SW480 (cell line): ENCODE data around the gene SPECC1L.

Source experiments
- DNase-seq: peaks from one replicate; pipeline ENCODE4 v3.0.0-alpha.2; 2016; ENCODE audit warnings: low spot score

SPECC1L gene

GRCh38 chr22:24444729-24445466 is 174.3 kb downstream of the SPECC1L start:
- DNase-seq: no peak

- peak; percentile 14 for DNase-seq
These were observed 175.0 kb downstream of the SPECC1L start for GRCh38 chr22:24445481-24446259.

- no peak for DNase-seq
These were observed 175.6 kb downstream of the SPECC1L start for GRCh38 chr22:24446260-24446611.

GRCh38 chr22:24450610-24451009 is 180.0 kb downstream of the SPECC1L start:
- no peak for DNase-seq

DNA sequence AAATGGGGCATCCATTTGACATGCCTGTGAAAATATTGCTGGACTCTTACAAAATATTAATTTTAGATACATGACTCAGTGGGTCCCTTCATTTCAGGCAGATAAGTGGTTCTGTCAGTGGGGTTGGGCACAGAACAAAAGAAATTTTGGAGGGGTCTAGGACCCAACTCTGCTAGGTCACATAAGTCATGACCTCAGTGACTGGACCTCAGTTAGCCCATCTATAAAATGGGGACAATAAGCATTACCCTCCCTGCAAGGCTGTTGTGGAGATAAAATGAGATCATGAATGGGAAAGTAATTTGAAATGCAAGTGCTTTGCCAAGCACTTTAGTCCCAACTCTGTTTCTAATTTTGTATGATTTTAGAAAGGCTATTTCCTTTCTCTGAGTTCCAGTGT is 180.5 kb downstream of the SPECC1L start:
- no peak for DNase-seq

- DNase-seq: no peak
These were observed 183.2 kb downstream of the SPECC1L start for GRCh38 chr22:24453853-24454252.

- DNase-seq: no peak
These were observed 184.4 kb downstream of the SPECC1L start for GRCh38 chr22:24455039-24455438.

- no peak for DNase-seq
These were observed 185.3 kb downstream of the SPECC1L start for GRCh38 chr22:24455751-24456426.

- DNase-seq: no peak
These were observed 187.3 kb downstream of the SPECC1L start for GRCh38 chr22:24457894-24458420.

- no peak for DNase-seq
These were observed 189.3 kb downstream of the SPECC1L start for GRCh38 chr22:24459911-24460310.

DNA sequence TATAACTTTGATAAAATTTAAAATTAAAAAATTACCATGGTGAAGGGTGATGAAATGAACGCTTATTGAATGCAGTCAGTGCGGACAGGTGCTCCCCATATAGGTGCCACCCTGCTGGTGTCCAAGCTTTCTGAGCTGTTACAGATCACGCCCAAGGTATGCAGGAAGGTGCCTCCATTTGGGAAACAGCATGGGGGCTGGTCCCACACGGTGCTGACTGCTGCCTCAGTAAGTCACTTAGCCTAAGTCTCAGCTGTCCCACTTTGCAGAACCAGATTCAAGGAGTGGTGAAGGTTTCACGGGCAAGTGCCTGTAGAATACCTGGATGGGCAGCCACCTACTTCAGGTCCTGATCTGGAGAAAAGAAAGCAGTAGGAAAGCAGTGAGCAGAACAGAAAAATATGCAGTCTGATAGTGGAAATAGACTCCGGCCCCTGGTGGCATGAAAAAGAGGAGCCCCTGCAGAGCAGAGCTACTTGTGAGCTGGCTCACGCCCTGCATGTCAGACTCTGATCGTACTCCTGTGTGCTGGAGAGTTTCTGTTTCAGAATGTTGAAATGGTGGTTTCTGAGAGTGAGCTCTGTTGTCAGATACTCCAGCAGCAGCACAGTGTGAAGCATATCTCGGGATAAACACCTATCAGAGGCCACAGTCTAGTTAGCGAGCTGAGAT is 189.9 kb downstream of the SPECC1L start:
- DNase-seq: no peak

DNA sequence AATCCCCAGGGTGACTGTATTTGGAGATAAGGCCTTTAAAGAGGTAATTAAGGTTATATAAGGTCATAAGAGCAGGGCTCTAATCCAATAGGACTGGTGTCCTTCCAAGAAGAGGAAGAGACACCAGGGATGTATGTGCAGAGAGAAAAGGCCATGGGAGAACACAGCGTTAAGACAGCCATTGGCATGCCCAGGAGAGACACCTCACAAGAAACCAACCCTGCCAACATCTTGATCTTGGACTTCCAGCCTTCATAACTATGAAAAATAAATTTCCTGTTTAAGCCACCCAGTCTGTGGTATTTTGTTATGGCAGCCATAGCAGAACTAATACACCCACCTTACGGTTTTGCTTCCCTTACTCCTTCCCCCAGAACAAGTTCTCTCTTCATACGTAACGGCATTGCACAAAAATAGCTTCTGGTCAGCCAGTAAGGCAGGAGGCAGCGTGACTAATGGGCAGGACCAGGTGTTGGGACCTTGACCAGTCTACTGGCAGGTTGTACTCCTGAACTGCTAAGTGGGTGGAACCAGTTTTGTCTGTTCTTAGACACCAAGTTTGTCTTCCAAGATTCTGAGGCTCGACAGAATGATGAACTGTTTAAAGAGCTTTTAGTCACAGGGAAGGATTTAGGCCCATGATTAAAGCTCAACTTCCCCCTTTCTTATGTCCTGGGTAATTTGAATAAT is 192.6 kb downstream of the SPECC1L start:
- no peak for DNase-seq

DNA sequence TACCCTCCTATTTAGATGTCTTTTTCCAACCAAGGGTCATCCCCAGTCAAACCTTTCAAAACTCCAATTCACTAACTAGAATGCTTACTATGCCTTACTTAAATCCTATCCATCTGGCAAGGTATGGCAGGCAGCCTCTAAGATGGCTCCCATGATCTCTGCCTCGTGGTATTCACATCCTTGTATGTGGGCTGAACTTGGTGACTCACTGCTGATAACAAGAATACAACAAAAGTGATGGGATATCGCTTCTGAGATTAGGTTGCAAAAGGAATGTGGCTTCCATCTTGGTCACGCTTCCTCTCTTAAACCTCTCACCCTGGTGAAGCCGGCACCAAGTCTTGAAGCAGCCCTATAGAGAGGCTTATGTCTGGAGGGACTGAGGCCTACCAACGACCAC is 194.9 kb downstream of the SPECC1L start:
- peak; percentile 13 for DNase-seq

DNA sequence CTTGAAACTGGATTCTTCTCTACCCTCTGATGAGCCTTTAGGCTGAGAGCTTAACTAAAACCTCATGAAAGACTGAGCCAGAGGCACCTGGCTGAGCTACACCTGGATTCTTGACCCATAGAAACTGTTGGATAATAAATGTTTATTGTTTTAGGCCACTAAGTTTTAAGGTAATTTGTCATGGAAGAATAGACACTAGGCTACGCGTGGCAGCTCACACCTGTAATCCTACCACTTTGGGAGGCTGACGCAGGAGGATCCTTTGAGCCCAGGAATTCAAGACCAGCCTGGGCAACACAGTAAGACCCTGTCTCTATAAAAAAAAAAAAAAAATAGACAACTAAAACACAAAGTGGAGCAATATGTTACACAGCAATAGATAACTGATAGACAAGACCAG is 195.3 kb downstream of the SPECC1L start:
- no peak for DNase-seq

GRCh38 chr22:24466716-24467328 is 196.2 kb downstream of the SPECC1L start:
- no peak for DNase-seq

- no peak for DNase-seq
These were observed 196.7 kb downstream of the SPECC1L start for GRCh38 chr22:24467340-24467739.
